Subcutaneous abdominal adipose tissue (tissue), 5 donors: ENCODE results near the gene ACKR3.

Source experiments
- H3K27ac ChIP-seq: one replicate; pipeline ENCODE4 v1.7.0; 2013; ENCODE audit warnings: low read depth, mild to moderate bottlenecking, inconsistent platforms, low read length, moderate library complexity
- H3K27me3 ChIP-seq, 5 donors: one replicate each; pipeline ENCODE4 v1.7.0; 2013; ENCODE audit warnings: low read length in 5 of 5, inconsistent platforms in 1 of 5; ENCODE audit not compliant: control insufficient read depth in 5 of 5, insufficient read depth in 4 of 5
- H3K36me3 ChIP-seq, 5 donors: one replicate each; pipeline ENCODE4 v1.7.0; 2013; ENCODE audit warnings: low read length in 5 of 5; ENCODE audit not compliant: control insufficient read depth in 5 of 5, insufficient read depth in 5 of 5
- H3K4me1 ChIP-seq, 5 donors: one replicate each; pipeline ENCODE4 v1.7.0; 2013; ENCODE audit warnings: low read length in 5 of 5, mild to moderate bottlenecking in 3 of 5, moderate library complexity in 1 of 5; ENCODE audit not compliant: control insufficient read depth in 5 of 5, insufficient read depth in 5 of 5
- H3K4me3 ChIP-seq, 5 donors: one replicate each; pipeline ENCODE4 v1.7.0; 2013; ENCODE audit warnings: low read length in 5 of 5, low read depth in 1 of 5
- H3K9ac ChIP-seq, 5 donors: one replicate each; pipeline ENCODE4 v1.7.0; 2013; ENCODE audit warnings: low read length in 5 of 5, mild to moderate bottlenecking in 4 of 5, moderate library complexity in 3 of 5
- H3K9me3 ChIP-seq, 5 donors: one replicate each; pipeline ENCODE4 v1.7.0; 2013; ENCODE audit warnings: low read length in 5 of 5; ENCODE audit not compliant: control insufficient read depth in 5 of 5
- donor health status: healthy.
- donor health status: healthy.
- donor health status: healthy.
- donor health status: healthy.
- donor health status: healthy.

The ACKR3 gene

DNA sequence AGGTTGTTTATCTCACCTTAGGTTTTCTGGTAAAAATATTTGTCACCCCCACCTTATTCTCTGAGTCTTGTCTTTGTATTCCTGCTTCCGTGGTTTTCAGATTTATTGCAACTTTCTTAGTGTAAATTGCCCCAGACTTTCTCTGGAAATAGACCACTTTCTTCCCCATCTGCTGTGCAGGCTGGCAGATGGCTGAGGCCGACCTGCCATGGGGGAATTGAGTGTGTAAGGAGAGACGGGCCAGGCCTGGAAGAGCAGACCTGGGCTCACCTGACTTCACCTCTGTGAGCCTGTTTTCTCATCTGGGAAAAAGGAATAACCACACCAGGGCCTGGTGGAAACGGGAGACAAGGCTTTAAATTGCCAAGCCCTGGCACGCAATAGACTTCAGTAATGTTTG, 44.9 kb downstream of the ACKR3 start:
- H3K4me1 ChIP-seq, result peaks cover 4 to 27% (median 14%) of the 10 kb centered on the region in 5 donors
- H3K36me3 ChIP-seq, result no peaks in the 10 kb centered on the region
- H3K27ac ChIP-seq, result no peak overlapping the region
- no peak overlapping the region for H3K4me3 ChIP-seq
- no peaks in the 10 kb centered on the region for H3K9me3 ChIP-seq
- H3K9ac ChIP-seq, result no peak overlapping the region
- H3K27me3 ChIP-seq, result no peaks in the 10 kb centered on the region

DNA sequence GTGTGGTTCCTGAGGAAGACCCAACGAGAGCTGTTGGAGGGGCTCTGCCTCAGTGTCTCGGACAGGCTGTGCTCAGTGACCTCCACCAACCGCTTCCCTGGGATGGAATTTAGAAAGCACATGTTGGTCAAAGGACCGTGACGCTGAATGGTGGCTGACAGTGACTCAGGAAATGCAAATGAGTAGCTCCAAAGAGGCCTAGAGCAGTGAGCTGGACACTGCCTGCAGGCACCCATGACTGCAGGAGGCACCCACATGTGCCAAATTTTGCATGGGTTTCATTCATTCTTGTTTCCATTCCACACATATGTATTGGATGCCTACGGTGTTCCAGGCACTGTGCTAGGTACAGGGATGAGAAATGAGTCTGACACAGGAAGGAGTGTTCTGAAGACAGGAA, 46.4 kb downstream of the ACKR3 start:
- Histone ChIP-seq H3K9me3 (no peaks in the 10 kb centered on the region), H3K27me3 (no peaks in the 10 kb centered on the region), H3K4me3 (no peak overlapping the region), H3K27ac (no peak overlapping the region), H3K4me1 (peaks cover 4 to 27% (median 14%) of the 10 kb centered on the region in 5 donors), H3K36me3 (no peaks in the 10 kb centered on the region), H3K9ac (no peak overlapping the region)

DNA sequence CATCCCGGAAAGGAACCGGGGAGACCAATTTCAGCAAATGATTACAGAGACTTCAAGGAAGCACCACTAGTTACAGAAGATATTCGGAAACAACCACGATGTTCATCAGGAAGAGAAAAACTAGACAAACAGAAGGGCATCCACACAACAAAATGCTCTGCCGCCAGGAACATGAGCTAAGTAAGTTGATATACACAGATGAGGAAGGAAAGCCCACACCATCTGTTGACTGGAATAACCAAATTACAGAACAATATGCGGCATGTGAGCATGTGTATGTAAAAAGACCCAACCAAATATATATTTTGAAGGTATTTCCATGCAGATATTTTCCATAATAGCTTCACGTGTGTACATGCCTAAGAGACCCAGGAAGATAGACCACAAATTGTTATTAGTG, 47.0 kb downstream of the ACKR3 start:
- Histone ChIP-seq H3K4me3 (no peak overlapping the region), H3K27me3 (no peaks in the 10 kb centered on the region), H3K9ac (no peak overlapping the region), H3K4me1 (peaks cover 4 to 27% (median 14%) of the 10 kb centered on the region in 5 donors), H3K27ac (no peak overlapping the region), H3K9me3 (no peaks in the 10 kb centered on the region), H3K36me3 (no peaks in the 10 kb centered on the region)

DNA sequence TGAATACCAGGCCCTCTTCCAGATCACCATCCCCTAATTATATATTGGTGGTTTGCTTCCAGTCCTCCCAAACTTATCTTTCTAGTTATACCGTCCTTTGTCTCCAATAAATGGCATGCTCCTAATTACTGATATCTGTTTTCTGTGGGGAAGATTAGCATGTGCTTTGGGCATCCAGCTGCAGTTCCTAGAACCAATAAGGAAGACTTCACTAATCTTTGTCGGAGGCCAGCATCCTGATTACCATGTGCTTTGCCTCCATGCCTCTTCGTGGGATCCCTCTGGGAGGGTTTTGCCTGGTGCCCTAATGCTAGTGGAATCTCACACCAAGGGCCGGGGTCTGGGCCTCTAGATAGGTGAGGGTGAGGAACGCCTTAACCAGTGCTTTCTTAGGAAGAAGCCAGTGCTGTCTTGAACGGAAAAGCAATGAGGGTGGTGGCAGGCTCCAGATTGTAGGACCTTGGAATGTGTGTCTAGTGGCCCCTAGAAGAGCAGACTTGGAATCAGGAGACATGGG, 47.7 kb downstream of the ACKR3 start:
- Histone ChIP-seq H3K36me3 (no peaks in the 10 kb centered on the region), H3K27me3 (no peaks in the 10 kb centered on the region), H3K4me3 (no peak overlapping the region), H3K9me3 (no peaks in the 10 kb centered on the region), H3K4me1 (peaks cover 4 to 27% (median 14%) of the 10 kb centered on the region in 5 donors), H3K27ac (no peak overlapping the region), H3K9ac (no peak overlapping the region)

DNA sequence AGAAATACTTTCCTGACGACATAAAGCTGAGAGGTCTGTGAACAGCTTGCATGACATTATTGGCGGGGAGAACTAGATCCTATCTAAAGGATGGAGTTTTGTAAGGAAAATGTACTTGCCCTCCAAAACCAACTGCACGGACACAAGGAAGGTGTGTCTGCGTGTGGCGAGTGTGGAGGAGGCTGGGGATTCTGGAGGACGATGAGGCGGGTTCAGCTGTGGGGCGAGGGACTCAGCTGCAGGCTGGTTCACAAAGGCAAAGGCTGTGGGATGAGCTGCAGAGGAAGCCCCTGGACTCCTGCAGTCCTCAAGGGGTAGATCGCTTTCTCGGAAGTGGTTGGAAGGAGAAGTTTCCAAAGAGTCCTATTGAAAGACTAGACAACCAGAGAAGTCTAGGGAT, 48.2 kb downstream of the ACKR3 start:
- H3K9me3 ChIP-seq, result no peaks in the 10 kb centered on the region
- no peak overlapping the region for H3K4me3 ChIP-seq
- peaks cover 4 to 26% (median 14%) of the 10 kb centered on the region in 5 donors for H3K4me1 ChIP-seq
- H3K36me3 ChIP-seq, result no peaks in the 10 kb centered on the region
- no peaks in the 10 kb centered on the region for H3K27me3 ChIP-seq
- no peak overlapping the region for H3K9ac ChIP-seq
- H3K27ac ChIP-seq, result no peak overlapping the region

DNA sequence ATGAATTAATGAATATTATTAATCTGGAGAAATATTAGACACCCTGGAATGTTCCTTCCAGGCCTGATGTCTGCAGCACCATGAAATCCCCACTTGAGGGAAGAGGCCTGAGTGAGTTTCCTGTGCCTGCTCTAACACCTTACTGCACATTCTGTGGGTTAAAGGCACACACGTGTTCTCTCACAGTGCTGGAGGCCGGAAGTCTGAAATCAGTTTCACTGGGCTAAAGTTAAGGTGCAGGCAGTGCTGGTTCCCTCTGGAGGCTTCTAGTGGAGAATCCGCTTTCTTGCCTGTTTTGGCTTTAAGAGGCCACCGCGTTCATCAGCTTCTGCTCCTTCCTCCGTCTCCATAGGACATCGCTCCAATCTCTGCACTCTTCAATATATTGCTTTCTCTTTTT, 48.7 kb downstream of the ACKR3 start:
- Histone ChIP-seq H3K4me1 (peaks cover 4 to 21% (median 14%) of the 10 kb centered on the region in 5 donors), H3K4me3 (no peak overlapping the region), H3K27me3 (no peaks in the 10 kb centered on the region), H3K9ac (no peak overlapping the region), H3K27ac (no peak overlapping the region), H3K36me3 (no peaks in the 10 kb centered on the region), H3K9me3 (no peaks in the 10 kb centered on the region)

DNA sequence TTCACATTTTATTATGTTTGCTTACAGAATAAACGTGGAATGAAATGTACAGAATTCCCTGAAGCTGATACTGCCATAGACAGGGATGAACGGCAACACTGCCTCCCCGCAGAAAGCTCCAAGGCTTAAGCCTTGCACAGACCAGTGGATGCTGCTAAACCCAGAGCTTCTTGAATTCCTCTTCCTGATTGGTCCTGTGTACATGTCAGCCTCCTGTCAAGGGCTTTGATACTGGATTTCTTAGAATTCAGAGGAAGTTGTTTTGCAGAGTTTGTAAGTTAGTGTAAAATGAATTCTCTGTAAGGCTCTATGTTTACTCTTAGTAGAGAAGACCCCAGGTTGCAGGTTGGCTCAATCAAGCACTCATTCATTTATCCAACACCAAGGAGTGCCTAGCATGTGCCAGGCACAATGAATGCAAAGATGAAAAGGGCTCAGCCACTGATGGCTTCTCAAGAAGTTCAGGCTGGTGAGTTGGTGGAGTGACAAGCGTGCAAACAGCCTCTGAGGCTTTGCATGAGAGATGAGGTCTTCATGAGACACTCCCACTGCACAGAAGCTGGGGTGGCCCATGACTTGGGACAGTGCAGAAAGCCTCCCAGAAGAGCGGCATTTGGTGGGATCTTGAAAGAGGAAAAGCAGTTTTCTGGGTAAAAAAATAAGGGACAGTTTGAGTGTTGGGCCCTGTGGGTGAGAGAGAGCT, 50.4 kb downstream of the ACKR3 start:
- H3K36me3 ChIP-seq, result no peaks in the 10 kb centered on the region
- H3K4me1 ChIP-seq, result peaks cover 4 to 14% (median 9%) of the 10 kb centered on the region in 5 donors
- H3K27ac ChIP-seq, result no peak overlapping the region
- no peaks in the 10 kb centered on the region for H3K27me3 ChIP-seq
- no peak overlapping the region for H3K9ac ChIP-seq
- H3K4me3 ChIP-seq, result no peak overlapping the region
- H3K9me3 ChIP-seq, result no peaks in the 10 kb centered on the region

DNA sequence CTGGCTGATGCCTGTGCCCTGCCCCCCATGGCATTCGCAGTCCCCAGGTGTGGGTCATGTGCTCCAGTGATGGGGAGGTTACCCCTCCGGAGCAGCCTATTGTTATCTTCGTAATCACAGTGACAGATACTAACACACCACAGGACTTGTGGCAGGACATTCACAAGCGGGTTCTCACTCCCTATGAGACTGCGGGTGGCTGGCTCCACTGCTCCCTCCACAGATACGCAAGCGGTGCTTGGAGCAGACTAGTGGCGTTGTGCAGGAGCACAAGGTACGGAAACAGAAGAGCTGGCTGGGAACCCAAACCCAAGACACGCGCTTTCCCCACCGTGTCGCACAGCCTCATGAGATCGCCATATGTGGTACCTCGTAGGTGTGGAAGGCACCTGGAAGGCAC, 52.2 kb downstream of the ACKR3 start:
- H3K9me3 ChIP-seq, result no peaks in the 10 kb centered on the region
- peaks cover 4 to 21% (median 14%) of the 10 kb centered on the region in 5 donors for H3K4me1 ChIP-seq
- no peak overlapping the region for H3K9ac ChIP-seq
- no peak overlapping the region for H3K27ac ChIP-seq
- no peaks in the 10 kb centered on the region for H3K36me3 ChIP-seq
- H3K27me3 ChIP-seq, result no peaks in the 10 kb centered on the region
- H3K4me3 ChIP-seq, result no peak overlapping the region

DNA sequence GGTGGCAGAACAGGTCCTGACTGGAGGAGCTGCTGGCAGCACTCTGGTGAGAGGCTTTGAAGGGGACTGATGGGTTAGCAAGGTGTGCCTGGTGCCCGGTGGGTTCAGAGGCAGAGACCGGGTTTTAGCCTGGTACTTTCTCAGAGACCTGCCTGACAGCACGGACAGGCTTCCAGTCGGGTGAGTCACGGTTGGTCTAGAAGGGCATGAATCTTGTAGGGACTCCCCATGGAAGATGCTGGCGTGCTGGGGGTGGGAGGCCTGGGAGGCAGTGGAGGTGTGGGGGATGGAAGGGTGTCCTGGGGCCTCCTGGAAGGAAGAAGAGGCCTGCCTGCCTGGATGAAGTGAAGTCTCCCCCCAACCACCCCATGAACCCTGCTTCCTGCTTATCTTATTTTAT, 52.6 kb downstream of the ACKR3 start:
- Histone ChIP-seq H3K4me3 (no peak overlapping the region), H3K27me3 (no peaks in the 10 kb centered on the region), H3K9me3 (no peaks in the 10 kb centered on the region), H3K4me1 (peaks cover 4 to 23% (median 14%) of the 10 kb centered on the region in 5 donors), H3K9ac (no peak overlapping the region), H3K36me3 (no peaks in the 10 kb centered on the region), H3K27ac (no peak overlapping the region)

DNA sequence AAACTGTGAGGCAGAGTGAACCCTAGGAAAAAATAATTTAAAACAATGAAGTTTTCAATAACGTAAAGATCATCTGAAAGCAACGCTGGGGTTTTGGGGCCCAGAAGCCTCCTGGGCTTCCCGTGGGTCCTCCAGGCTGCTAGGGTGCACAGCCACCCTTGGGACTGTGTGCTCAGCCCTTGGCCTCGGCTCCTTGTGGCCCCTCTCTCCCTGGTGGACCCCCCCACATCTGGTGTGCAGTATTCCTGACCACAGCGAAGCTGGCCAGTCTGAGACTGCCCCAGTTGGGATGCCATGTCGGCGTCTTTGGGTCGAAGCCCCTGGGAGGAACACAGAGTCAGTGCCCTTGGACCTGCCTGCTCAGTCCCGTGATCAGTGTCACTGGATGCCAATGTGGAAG, 53.0 kb downstream of the ACKR3 start:
- no peak overlapping the region for H3K9ac ChIP-seq
- H3K4me3 ChIP-seq, result no peak overlapping the region
- no peaks in the 10 kb centered on the region for H3K36me3 ChIP-seq
- H3K9me3 ChIP-seq, result no peaks in the 10 kb centered on the region
- no peaks in the 10 kb centered on the region for H3K27me3 ChIP-seq
- no peak overlapping the region for H3K27ac ChIP-seq
- peaks cover 4 to 23% (median 14%) of the 10 kb centered on the region in 5 donors for H3K4me1 ChIP-seq
